Stomach smooth muscle (tissue), 2 donors: ENCODE data around the gene SPDYE17.
"Not testable (repeated sequence)": the region's sequence is repeated elsewhere in the genome, so short reads cannot be mapped to it uniquely, and the experiment has no call there.

Source experiments
- H3K27ac ChIP-seq: one replicate; pipeline ENCODE4 v1.7.0; 2013; ENCODE audit warnings: mild to moderate bottlenecking, low read length, inconsistent platforms
- H3K27me3 ChIP-seq, 2 donors: one replicate each; pipeline ENCODE4 v1.7.0; 2013; ENCODE audit warnings: low read length in 2 of 2; ENCODE audit not compliant: insufficient read depth in 2 of 2, control insufficient read depth in 1 of 2
- H3K36me3 ChIP-seq, 2 donors: one replicate each; pipeline ENCODE4 v1.7.0; 2013; ENCODE audit warnings: low read length in 2 of 2; ENCODE audit not compliant: control insufficient read depth in 2 of 2, insufficient read depth in 2 of 2
- H3K4me1 ChIP-seq: one replicate; pipeline ENCODE4 v1.7.0; 2013; ENCODE audit warnings: low read length; ENCODE audit not compliant: control insufficient read depth, insufficient read depth
- H3K4me3 ChIP-seq, 2 donors: one replicate each; pipeline ENCODE4 v1.7.0; 2013; ENCODE audit warnings: low read length in 2 of 2
- H3K9ac ChIP-seq, 2 donors: one replicate each; pipeline ENCODE4 v1.7.0; 2013; ENCODE audit warnings: low read length in 2 of 2, mild to moderate bottlenecking in 1 of 2
- H3K9me3 ChIP-seq, 2 donors: one replicate each; pipeline ENCODE4 v1.7.0; 2013; ENCODE audit warnings: low read length in 2 of 2; ENCODE audit not compliant: control insufficient read depth in 2 of 2
- donor health status: healthy.
- donor health status: Pancreatic carcinoma.

Gene SPDYE17

DNA sequence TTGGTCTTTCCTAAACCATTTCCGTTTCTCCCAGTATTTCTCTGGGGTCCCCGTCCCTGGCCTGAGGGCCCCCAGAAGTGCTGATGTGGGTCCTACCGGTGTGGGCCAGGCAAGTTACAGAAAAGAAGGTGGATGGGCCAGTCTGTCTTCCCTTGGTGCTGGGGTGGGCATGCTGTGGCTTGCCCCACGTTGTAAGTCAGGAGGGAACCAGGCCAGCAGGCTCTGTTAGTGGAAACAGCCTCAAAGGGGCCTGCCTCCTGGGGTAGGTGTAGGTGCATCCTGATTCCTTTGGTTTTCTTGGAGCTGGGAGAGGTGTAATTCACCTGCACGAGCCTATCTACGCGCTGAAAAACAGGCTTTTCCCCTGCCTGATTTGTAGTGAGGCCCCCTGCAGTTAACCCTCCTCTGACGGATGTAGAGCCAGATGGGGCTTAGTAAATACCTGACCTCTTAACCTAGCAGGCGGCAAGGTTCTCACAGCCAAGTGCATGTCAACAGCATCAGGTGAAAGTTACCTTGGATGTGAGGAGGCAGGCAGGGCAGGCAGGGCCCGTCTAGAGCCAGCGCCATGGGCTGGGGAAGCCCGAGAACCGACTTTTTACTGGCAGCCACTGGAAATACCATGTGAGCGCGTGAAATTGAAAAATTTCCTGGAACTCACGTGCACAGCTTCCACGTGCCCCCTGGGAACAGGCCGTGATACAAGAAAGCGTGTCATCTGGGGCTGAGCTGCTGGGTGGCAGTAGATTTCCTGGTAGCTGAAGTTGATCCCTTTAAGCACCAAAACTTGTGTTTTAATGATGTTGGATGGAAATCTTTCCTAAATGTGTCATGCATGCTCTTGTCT is 48.0 kb downstream of the SPDYE17 start:
- not testable (repeated sequence) for H3K27ac ChIP-seq, H3K36me3 ChIP-seq, H3K9ac ChIP-seq, H3K9me3 ChIP-seq, H3K27me3 ChIP-seq, H3K4me1 ChIP-seq, H3K4me3 ChIP-seq

GRCh38 chr7:76983333-76983732 is 48.8 kb downstream of the SPDYE17 start:
- H3K36me3 ChIP-seq, H3K27me3 ChIP-seq, H3K9ac ChIP-seq, H3K4me1 ChIP-seq, H3K4me3 ChIP-seq, H3K9me3 ChIP-seq, H3K27ac ChIP-seq: not testable (repeated sequence)

GRCh38 chr7:76982501-76982900 is 49.7 kb downstream of the SPDYE17 start:
- H3K4me1 ChIP-seq, H3K9me3 ChIP-seq, H3K9ac ChIP-seq, H3K27me3 ChIP-seq, H3K27ac ChIP-seq, H3K36me3 ChIP-seq, H3K4me3 ChIP-seq: not testable (repeated sequence)

DNA sequence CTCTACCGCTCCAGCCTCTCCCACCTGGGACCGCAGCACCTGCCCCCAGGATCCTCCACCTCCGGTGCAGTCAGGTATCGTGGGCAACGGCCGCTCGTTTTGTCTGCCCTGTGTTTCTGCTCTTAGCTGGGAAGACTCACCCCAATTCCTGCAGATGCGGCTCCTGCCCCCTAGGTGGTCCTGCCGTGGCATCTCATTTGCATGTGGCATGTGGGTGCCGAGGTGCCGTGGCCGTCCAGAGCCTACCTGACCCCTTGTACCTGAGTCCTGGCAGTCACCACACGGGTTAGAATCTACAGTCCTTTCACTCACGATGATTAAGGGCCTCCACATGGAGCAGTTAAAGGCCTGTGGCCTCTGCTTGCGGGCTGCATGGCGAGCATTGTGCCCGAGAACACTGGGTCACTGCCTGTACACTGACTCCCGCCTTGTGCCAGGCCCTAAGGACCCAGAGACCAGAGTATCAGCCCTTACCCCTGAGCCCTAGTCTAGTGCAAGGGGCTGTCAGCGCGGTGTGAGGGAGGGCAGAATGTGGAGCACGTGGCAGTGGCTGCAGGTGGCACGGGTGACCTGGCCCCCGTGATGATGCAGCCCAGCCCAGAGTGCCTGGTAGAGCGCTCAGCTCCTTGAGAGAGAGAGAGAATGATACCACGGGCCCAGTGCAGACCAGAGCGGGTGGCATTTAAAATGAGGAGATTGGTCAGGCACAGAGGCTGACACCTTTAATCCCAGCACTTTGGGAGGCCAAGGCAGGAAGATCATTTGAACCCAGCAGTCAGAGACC is 50.8 kb downstream of the SPDYE17 start:
- not testable (repeated sequence) for H3K9ac ChIP-seq, H3K27me3 ChIP-seq, H3K4me3 ChIP-seq, H3K9me3 ChIP-seq, H3K27ac ChIP-seq, H3K4me1 ChIP-seq, H3K36me3 ChIP-seq

- not testable (repeated sequence) for H3K27ac ChIP-seq, H3K4me1 ChIP-seq
Measured at GRCh38 chr7:76980576-76980975, 51.6 kb downstream of the SPDYE17 start.

DNA sequence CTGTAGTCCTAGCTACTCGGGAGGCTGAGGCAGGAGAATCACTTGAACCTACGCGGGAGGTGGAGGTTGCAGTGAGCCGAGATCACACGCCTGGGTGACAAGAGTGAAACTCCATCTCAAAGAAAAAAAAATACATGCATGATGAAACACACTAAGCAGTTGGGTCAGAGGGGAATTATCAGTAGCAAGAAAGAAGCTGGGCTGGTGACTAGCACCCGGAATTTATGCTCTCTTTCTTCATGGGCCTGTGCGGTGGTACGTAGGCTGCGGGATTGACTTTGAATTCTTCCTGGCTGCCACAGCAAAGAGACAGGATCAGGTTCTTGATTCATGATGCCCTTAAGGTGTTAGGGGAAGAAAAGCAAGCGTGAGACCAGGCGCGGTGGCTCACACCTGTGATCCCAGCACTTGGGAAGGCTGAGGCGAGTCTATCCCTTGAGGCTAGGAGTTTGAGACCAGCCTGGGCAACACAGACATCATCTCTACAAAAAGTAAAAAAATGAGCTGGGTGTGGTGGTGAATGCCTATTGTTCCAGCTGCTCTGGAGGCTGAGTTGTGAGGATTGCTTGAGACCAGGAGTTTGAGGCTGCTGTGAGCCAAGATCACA is 54.3 kb downstream of the SPDYE17 start:
- H3K27me3 ChIP-seq, H3K9ac ChIP-seq, H3K9me3 ChIP-seq, H3K27ac ChIP-seq, H3K36me3 ChIP-seq, H3K4me1 ChIP-seq, H3K4me3 ChIP-seq: not testable (repeated sequence)

More at GRCh38 chr7:76980576-76980975, 51.6 kb downstream of the SPDYE17 start:
- H3K9ac ChIP-seq, H3K9me3 ChIP-seq, H3K27me3 ChIP-seq, H3K4me3 ChIP-seq, H3K36me3 ChIP-seq: not testable (repeated sequence)

DNA sequence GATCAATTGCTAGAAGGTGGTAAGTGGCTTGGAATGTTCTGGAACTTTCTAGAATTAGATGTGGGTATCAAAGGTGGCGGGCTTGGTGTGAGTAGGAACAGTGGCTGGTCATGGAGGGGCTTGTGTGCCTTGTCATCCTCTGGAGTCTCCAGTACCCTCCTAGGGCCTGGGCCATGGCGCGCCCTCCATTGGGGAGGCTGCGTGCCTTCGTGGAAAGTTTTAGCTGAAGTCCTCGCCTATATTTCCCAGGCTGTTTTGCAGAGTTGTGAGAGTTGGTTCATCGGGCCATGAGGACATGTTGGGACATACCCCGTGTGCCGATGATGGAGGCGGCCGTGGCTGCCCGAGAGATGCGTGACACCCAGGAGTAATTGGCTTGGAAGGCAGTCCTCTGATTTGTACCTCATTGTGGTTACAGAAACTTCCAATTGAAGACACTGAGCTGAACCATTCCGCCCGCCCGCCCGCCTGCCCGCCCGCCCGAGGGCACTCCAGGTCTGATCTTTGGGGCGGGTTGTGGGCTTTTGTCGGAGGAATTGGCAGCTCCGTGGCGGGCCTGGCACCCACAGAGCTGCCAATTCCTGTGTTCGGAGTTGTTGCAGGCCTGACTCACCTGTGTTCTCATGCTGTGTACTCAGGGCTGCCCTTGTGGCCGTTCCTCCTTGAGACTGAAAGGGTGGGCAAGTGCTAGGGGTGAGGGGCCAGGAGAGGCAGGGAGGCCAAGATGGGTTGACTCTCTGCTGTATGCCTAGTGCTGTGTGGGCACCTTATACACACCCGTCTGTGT is 57.2 kb downstream of the SPDYE17 start:
- H3K27me3 ChIP-seq, H3K27ac ChIP-seq, H3K36me3 ChIP-seq, H3K9me3 ChIP-seq, H3K4me1 ChIP-seq, H3K4me3 ChIP-seq, H3K9ac ChIP-seq: not testable (repeated sequence)

DNA sequence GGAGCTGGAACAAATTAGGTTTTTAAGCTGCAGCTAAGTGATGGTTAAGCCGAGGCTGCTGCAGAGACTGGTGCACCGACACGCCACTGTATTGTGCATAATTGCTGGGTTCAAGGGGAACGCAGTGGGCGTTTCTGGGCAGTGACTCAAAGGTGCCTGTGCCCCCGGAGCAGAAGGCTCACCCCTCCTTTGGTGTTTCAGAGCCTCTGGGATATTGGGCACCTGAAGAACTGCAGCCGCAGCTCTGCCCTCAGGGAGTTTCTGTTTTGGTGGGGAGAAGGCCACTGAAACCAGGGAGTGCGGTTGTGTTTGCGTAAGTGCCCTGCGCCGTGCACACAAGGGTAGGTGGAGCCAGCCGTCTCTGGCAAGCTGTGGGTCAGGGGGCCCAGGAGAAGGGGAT is 57.8 kb downstream of the SPDYE17 start:
- H3K36me3 ChIP-seq, H3K27me3 ChIP-seq, H3K4me1 ChIP-seq, H3K9me3 ChIP-seq, H3K4me3 ChIP-seq, H3K9ac ChIP-seq, H3K27ac ChIP-seq: not testable (repeated sequence)

DNA sequence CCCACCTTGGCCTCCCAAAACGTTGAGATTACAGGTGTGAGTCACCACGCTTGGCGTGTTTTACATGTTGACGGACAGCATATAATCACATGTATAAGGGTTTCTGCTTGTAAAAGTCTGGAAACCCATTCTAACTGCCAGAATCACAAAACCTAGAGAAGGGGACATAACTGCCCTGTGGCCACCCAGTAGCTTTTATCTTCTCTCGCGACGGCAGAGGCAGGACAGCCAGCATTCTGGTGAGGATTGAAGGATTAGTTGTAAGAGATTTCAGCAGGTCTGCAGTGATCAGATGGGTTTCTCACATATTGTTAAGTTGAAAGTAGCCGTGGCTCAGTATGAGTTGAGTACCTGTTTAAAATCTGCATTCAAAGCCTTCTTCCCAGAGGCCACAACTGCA is 59.8 kb downstream of the SPDYE17 start:
- not testable (repeated sequence) for H3K27me3 ChIP-seq, H3K4me3 ChIP-seq, H3K4me1 ChIP-seq, H3K9me3 ChIP-seq, H3K9ac ChIP-seq, H3K27ac ChIP-seq, H3K36me3 ChIP-seq
